ENCODE data around the gene LPGAT1.

DNA sequence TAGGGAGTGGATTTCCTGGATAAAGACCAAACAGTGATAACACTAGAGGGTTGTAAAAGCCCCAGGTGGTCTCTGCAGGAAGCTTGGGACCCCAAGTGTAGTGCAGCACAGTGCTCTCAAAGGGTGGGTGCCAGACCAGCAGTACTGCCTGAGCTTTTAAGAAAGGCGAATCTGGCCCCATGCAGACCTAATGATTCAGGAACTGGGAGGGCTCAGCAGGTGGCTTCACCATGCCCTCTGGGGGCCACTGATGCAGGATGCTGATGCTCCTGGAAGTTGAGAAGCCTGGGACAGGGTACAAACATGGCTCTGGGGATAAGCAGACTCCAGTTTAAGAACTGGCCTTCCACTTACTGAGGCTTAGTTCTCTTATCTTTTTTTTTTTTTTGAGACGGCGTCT is 126.0 kb downstream of the LPGAT1 start:
- TF ChIP-seq POLR2AphosphoS5 (IDR thresholded peaks at IDR 0.05): no peak
- TF ChIP-seq, protein P1, sequence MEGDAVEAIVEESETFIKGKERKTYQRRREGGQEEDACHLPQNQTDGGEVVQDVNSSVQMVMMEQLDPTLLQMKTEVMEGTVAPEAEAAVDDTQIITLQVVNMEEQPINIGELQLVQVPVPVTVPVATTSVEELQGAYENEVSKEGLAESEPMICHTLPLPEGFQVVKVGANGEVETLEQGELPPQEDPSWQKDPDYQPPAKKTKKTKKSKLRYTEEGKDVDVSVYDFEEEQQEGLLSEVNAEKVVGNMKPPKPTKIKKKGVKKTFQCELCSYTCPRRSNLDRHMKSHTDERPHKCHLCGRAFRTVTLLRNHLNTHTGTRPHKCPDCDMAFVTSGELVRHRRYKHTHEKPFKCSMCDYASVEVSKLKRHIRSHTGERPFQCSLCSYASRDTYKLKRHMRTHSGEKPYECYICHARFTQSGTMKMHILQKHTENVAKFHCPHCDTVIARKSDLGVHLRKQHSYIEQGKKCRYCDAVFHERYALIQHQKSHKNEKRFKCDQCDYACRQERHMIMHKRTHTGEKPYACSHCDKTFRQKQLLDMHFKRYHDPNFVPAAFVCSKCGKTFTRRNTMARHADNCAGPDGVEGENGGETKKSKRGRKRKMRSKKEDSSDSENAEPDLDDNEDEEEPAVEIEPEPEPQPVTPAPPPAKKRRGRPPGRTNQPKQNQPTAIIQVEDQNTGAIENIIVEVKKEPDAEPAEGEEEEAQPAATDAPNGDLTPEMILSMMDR (IDR thresholded peaks at IDR 0.05): no peak

All from transverse colon (tissue), 4 donors.